ENCODE measurements around the gene PBX4.
"Not testable (repeated sequence)": the region's sequence is repeated elsewhere in the genome, so short reads cannot be mapped to it uniquely, and the experiment has no call there.

Gene PBX4

DNA sequence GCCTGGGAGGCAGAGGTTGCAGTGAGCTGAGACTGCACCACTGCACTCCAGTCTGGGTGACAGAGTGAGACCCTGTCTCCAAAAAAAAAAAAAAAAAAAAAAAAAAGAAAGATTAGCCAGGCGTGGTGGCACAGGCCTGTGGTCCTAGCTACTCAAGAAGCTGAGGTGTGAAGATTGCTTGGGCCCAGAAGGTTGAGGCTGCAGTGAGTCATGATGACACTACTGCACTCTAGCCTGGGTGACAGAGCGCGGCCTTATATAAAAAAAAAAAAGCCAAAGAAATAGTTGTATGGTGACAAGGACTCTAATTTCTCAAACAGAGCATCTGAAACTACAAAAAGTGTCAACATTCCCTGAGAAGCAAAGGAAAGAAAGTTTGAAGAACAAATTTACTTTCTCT, 3.4 kb downstream of the PBX4 start:
- no peak for FAIRE-seq
- no peak for DNase-seq (ENCODE audit: insufficient read length, low spot score)
- no peak for TF ChIP-seq TAF1 (IDR thresholded peaks at IDR 0.05; ENCODE audit: low read depth, low read length)
- no peak for TF ChIP-seq POU2F2 (IDR thresholded peaks at IDR 0.05; ENCODE audit: low read depth, low read length)
- TF ChIP-seq SPI1 (IDR thresholded peaks at IDR 0.05; ENCODE audit: low read depth, low read length): no peak
- no peak for TF ChIP-seq PAX5 (IDR thresholded peaks at IDR 0.05; ENCODE audit: insufficient read depth, low read length, severe bottlenecking)
- no peak for TF ChIP-seq POLR2A (IDR thresholded peaks at IDR 0.05; ENCODE audit: low read depth, low read length)
- no peak for TF ChIP-seq POLR2AphosphoS5 (IDR thresholded peaks at IDR 0.05; ENCODE audit: low read depth, low read length)

DNA sequence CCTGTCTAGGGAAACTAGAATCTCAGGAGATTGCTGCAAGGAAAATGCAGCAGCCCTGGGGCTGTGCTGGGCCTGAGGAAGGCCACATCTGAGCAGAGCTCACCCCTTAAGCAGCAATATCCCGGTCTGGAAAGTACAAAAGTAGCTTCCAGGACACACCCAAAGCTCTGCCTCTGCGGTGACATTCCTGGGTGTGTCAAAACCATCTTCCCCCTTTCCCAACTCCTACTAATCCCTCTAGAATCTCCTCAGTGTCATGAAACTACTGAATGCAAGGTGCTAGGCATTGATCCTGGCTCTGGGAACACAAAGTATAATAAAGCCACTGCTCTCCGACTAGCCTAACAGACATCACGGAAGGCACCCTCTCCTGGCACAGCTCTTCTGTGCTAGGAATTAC, 5.0 kb downstream of the PBX4 start:
- TF ChIP-seq SPI1 (IDR thresholded peaks at IDR 0.05; ENCODE audit: low read depth, low read length): no peak
- no peak for TF ChIP-seq TAF1 (IDR thresholded peaks at IDR 0.05; ENCODE audit: low read depth, low read length)
- TF ChIP-seq POLR2AphosphoS5 (IDR thresholded peaks at IDR 0.05; ENCODE audit: low read depth, low read length): no peak
- no peak for TF ChIP-seq POU2F2 (IDR thresholded peaks at IDR 0.05; ENCODE audit: low read depth, low read length)
- no peak for TF ChIP-seq POLR2A (IDR thresholded peaks at IDR 0.05; ENCODE audit: low read depth, low read length)
- TF ChIP-seq PAX5 (IDR thresholded peaks at IDR 0.05; ENCODE audit: insufficient read depth, low read length, severe bottlenecking): no peak
- FAIRE-seq (no peak), DNase-seq (ENCODE audit: insufficient read length, low spot score) (no peak)

DNA sequence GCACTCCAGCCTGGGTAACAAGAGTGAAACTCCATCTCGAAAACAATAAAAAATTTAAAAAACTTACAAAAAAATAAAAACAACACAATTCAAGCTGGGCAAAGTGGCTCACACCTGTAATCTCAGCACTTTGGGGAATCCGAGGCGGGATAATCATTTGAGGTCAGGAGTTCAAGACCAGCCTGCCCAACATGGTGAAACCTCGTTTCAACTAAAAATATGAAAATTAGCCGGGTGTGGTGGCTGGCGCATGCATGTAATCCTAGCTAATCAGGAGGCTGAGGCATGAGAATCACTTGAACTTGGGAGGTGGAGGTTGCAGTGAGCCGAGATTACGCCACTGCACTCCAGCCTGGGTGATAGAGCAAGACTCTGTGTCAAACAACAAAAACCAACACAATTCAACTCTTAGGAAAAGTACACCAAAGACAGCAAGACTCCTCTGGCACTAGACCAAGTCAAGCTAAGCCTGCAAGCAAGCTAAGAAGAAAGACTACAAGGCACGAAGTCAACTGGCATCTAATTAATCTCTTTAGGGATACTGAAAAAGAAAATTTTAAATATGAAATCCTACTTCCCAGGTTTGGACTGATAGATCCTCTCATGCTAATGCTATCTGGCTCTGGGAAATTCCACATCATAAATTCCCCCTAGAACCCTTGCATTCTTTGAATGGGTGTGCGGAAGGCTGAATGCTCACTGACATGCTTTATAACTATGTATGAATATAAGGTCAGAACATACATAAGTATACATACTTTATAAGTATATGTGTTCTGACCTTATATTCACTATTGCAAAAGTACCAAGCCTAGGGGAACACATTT, 7.9 kb downstream of the PBX4 start:
- FAIRE-seq: no peak
- DNase-seq (ENCODE audit: insufficient read length, low spot score): no peak
- TF ChIP-seq POU2F2 (IDR thresholded peaks at IDR 0.05; ENCODE audit: low read depth, low read length): no peak
- TF ChIP-seq POLR2A (IDR thresholded peaks at IDR 0.05; ENCODE audit: low read depth, low read length): no peak
- no peak for TF ChIP-seq TAF1 (IDR thresholded peaks at IDR 0.05; ENCODE audit: low read depth, low read length)
- no peak for TF ChIP-seq POLR2AphosphoS5 (IDR thresholded peaks at IDR 0.05; ENCODE audit: low read depth, low read length)
- TF ChIP-seq SPI1 (IDR thresholded peaks at IDR 0.05; ENCODE audit: low read depth, low read length): no peak
- no peak for TF ChIP-seq PAX5 (IDR thresholded peaks at IDR 0.05; ENCODE audit: insufficient read depth, low read length, severe bottlenecking)

DNA sequence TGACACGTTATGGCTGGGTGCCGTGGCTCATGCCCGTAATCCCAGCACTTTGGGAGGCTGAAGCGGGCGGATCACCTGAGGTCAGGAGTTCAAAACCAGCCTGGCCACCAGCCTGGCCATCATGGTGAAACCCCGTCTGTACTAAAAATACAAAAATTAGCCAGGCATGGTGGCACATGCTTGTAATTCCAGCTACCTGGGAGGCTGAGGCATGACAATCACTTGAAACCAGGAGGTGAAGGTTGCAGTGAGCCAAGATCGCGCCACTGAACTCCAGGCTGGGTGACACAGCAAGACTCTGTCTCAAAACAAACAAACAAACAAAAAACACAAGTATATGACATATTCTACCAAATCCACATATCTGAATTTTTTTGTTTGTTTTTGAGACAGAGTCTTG, 11.8 kb downstream of the PBX4 start:
- not testable (repeated sequence) for DNase-seq (ENCODE audit: insufficient read length, low spot score); FAIRE-seq

DNA sequence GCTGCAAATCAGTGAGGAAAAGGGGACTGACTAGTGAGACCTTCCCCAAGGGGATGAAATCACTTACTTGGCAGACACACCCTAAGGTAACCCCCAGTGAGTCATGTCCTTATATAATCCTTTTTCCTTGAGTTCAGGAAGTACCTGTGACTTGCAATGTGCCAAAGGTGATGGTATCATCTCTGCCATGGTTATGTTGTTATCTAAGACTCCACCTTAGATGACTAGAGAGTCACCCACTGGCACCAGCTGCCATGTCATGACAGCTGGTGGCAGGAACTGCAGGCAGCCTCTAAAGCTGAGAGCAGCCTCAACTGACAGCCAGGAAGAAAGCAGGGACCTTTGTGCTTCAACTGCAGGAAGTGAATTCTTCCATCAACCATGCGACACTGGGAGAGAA, 12.5 kb downstream of the PBX4 start:
- FAIRE-seq (peak; percentile 43), DNase-seq (ENCODE audit: insufficient read length, low spot score) (no peak)
- TF ChIP-seq PAX5 (IDR thresholded peaks at IDR 0.05; ENCODE audit: insufficient read depth, low read length, severe bottlenecking) (no peak), POLR2AphosphoS5 (IDR thresholded peaks at IDR 0.05; ENCODE audit: low read depth, low read length) (no peak), POU2F2 (IDR thresholded peaks at IDR 0.05; ENCODE audit: low read depth, low read length) (no peak), SPI1 (IDR thresholded peaks at IDR 0.05; ENCODE audit: low read depth, low read length) (no peak), POLR2A (IDR thresholded peaks at IDR 0.05; ENCODE audit: low read depth, low read length) (no peak), TAF1 (IDR thresholded peaks at IDR 0.05; ENCODE audit: low read depth, low read length) (no peak)

DNA sequence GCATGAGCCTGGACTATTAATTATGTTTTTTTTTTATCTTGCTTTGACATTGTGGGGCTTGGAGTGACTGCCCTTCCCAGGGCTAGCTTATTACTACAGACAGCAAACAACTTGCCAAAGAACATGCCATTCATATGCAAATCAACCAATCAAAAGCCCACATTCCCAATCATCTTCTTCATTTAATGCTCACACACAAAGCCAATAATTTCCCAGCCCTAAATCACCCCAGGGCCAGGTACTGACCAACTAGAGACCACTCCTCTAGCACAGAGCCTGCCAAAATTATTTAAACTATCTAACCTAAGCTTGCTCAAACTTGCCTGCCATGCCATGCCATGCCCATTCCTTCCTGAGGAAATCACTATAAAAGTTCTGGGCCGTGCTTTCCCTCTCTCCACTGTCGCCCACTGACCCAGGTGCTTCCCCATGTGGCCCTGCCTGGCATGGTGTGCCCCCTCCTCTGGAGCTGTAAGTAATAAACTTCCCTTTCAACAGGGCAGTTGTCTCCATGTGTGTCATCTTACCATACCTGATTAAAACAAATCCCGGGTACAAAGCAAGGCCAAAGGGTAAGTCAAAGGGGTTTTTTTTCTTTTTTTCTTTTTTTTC, 15.7 kb downstream of the PBX4 start:
- DNase-seq (ENCODE audit: insufficient read length, low spot score) (no peak), FAIRE-seq (no peak)
- TF ChIP-seq PAX5 (IDR thresholded peaks at IDR 0.05; ENCODE audit: insufficient read depth, low read length, severe bottlenecking): no peak
- TF ChIP-seq SPI1 (IDR thresholded peaks at IDR 0.05; ENCODE audit: low read depth, low read length): no peak
- no peak for TF ChIP-seq POLR2A (IDR thresholded peaks at IDR 0.05; ENCODE audit: low read depth, low read length)
- TF ChIP-seq TAF1 (IDR thresholded peaks at IDR 0.05; ENCODE audit: low read depth, low read length): no peak
- TF ChIP-seq POLR2AphosphoS5 (IDR thresholded peaks at IDR 0.05; ENCODE audit: low read depth, low read length): no peak
- TF ChIP-seq POU2F2 (IDR thresholded peaks at IDR 0.05; ENCODE audit: low read depth, low read length): no peak

DNA sequence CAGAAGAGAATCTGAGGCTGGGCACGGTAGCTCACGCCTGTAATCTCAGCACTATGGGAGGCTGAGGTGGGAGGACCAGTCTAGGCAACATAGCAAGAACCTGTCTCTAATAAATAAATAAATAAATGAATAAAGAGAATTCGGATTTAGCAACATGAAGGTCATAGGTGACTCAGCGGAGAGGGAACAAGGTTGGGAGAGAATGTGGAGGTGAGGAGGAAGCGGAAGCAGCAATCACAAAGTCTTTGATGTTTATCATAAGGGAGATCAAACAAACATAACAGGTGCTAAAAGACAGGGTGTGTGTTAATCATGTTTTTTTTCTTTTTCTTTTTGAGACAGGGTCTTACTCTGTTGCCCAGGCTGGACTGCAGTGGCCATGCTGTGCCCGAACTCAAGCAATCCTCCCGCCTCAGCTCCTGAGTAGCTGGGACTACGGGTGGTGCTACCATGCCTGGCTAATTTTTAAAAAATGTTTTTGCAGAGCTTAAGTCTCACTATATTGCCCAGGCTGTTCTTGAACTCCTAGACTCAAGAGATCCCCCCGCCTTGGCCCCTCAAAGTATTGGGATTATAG, 16.3 kb downstream of the PBX4 start:
- TF ChIP-seq POLR2A (IDR thresholded peaks at IDR 0.05; ENCODE audit: low read depth, low read length) (no peak), POLR2AphosphoS5 (IDR thresholded peaks at IDR 0.05; ENCODE audit: low read depth, low read length) (no peak), SPI1 (IDR thresholded peaks at IDR 0.05; ENCODE audit: low read depth, low read length) (no peak), TAF1 (IDR thresholded peaks at IDR 0.05; ENCODE audit: low read depth, low read length) (no peak), PAX5 (IDR thresholded peaks at IDR 0.05; ENCODE audit: insufficient read depth, low read length, severe bottlenecking) (no peak), POU2F2 (IDR thresholded peaks at IDR 0.05; ENCODE audit: low read depth, low read length) (no peak)
- no peak for FAIRE-seq
- DNase-seq (ENCODE audit: insufficient read length, low spot score): no peak

DNA sequence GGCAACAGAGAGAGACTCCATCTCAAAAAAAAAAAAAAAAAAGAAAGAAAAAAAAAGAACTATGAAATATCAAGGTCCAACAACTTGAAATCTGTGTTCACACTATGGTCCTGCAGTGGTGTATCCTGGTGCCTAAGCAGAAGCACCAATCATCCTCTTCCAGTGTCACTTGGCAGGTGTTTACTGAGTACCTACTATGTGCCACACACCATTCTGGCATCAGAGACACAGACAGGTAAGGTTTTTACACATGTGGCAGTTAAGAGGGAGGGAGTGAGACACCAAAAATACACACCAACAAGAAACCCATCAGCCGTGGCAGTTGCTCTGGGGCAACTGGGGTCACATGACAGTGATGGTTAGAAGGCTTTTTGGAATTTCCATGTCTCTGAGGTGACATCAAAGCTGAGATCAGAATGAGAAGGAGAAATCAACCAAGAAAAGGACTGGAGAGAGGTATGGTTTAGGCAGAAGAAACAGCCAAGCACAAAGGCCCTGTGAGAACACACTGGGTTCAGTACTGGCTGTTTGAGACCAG, 17.6 kb downstream of the PBX4 start:
- FAIRE-seq: peak; percentile 31
- no peak for DNase-seq (ENCODE audit: insufficient read length, low spot score)
- no peak for TF ChIP-seq PAX5 (IDR thresholded peaks at IDR 0.05; ENCODE audit: insufficient read depth, low read length, severe bottlenecking)
- TF ChIP-seq POLR2AphosphoS5 (IDR thresholded peaks at IDR 0.05; ENCODE audit: low read depth, low read length): no peak
- no peak for TF ChIP-seq POU2F2 (IDR thresholded peaks at IDR 0.05; ENCODE audit: low read depth, low read length)
- no peak for TF ChIP-seq TAF1 (IDR thresholded peaks at IDR 0.05; ENCODE audit: low read depth, low read length)
- no peak for TF ChIP-seq POLR2A (IDR thresholded peaks at IDR 0.05; ENCODE audit: low read depth, low read length)
- TF ChIP-seq SPI1 (IDR thresholded peaks at IDR 0.05; ENCODE audit: low read depth, low read length): no peak

DNA sequence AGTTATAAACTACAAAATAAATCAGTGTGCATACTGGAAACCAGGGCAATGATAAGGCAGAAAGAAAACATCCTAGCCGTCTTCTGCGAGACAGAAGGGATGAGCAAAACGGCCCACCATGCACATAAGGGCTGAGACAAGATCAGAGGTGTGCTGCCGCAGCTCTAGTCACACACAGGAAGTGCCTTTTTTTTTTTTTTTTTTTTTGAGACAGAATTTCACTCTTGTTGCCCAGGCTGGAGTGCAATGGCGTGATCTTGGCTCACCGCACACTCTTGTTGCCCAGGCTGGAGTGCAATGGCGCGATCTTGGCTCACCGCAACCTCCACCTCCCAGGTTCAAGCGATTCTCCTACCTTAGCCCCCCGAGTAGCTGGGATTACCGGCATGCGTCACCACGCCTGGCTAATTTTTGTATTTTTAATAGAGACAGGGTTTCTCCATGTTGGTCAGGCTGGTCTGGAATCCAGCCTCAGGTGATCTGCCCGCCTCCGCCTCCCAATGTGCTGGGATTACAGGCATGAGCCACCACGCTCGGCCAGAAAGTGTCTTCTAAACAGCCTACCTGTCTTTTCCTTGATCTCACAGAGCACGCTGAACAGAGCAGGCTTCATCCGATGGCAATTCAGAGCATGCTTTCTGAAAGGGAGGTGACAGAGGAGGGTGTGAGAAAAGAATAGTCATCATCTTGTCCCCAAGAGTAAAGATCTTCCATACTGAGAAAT, 19.6 kb downstream of the PBX4 start:
- DNase-seq (ENCODE audit: insufficient read length, low spot score); FAIRE-seq: not testable (repeated sequence)
